GM19467 (cell line): ENCODE data around the gene ACKR3.

Experiments used
- ATAC-seq: cut with Tn5 transposase; IDR thresholded peaks from one replicate; pipeline ENCODE4 v1.9.1; 2021; ENCODE audit warnings: mild to moderate bottlenecking, moderate library complexity; ENCODE audit not compliant: unreplicated experiment

The ACKR3 gene

DNA sequence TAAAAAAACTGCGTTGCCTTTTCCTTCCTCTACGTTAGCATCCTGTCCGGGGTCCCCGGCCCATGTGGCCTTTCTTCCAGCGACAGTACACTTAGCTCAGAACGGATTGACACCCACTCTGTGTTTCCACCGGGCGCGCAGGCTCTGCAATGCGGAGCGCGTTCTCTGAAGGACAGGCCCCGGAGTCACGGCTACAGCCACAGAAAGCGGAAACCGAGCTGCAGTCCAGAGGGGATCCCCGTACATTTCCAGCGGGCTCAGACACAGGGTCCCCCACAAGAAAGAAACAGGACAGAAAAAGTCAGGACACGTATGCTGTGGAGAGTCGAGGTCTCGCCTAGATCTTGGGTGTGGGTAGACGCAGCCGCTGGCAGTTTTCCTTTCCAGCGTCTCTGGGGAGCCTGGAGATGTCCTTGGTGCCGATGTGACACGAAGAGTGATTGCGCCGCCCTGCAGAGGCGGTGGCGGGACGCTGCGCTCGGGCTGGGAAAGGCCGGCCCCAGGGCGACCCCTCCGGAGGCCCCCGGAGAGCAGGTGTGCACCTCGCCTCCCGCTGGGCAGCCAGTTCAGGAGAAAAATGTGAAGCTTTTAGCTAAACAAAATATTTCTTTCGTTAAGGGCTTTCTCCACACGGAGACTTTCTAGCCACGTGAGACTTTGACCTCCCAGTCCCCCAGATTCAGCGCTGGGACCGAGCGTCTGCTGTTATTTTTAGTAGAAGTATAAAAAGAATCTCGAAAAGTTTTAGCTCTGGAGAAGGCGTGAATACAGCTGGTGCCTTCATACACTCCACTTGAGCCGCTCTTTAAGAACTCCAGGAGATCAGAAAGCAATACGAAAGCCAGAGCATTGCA lies 1.3 kb upstream of the ACKR3 start:
- no peak for ATAC-seq

- no peak for ATAC-seq
Measured at GRCh38 chr2:236568922-236569572, 578 bp upstream of the ACKR3 start.

- ATAC-seq = no peak
Measured at GRCh38 chr2:236570081-236570868, 650 bp downstream of the ACKR3 start.

GRCh38 chr2:236571145-236571544 lies 1.5 kb downstream of the ACKR3 start:
- ATAC-seq = no peak

DNA sequence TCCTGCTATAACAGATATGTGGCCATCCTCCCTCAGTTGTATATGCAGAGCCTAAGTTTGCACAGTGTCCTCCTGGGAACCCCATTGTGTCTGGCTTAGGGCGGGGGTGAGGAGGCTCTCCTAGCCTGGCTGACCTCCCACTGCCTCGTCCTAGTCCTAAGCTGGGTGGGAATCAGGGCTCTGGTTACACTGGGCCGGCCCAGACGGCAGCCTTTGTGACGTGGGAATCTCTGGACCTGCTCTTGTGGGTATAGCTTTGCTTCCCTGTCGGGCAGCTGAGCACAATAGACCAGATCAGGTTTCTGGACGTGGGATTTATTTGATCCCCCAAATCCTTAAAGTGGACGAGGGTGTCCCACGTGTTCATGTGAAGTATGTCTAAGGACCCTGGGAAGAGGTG lies 2.9 kb downstream of the ACKR3 start:
- ATAC-seq = no peak

DNA sequence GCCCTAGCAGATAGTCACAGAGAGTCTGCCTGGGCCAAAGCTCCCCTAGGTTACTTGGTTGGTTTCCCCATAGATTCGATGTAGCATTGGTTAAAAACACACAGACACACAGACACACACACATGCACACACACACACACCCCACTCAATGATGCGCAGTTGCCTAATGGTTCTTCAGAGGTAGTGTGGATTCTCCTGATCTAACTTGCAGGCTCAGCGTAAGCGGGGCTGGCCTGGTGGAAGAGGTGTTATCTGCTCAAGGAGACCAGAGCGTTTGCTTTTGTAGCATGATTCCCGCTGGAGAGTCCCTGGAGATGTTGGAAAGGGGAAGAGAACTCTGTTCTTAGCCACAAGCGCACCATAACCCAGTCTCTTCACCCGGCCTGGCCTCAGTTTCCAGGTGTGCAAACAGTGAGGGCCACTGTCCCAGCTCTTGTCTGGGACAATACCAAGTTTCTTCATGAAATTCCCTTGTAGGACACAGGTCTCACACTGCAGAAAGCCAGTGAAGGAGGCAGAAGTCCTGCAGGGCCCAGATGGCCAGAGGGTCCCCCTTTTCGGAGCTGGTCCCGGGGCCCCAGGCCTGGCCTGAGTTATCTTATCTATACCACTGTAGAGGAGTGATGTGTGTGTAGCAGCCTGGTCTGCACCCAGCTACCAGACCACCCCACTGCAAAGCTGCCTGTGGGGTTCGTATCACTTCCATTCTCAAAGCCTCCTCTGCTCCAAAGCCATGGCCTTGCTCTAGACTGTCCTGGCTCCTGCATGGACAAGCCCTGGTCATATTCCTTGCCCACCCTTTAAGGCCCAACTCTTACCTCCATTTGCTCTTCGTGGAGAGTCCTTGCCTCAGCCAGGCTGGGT lies 3.7 kb downstream of the ACKR3 start:
- no peak for ATAC-seq

DNA sequence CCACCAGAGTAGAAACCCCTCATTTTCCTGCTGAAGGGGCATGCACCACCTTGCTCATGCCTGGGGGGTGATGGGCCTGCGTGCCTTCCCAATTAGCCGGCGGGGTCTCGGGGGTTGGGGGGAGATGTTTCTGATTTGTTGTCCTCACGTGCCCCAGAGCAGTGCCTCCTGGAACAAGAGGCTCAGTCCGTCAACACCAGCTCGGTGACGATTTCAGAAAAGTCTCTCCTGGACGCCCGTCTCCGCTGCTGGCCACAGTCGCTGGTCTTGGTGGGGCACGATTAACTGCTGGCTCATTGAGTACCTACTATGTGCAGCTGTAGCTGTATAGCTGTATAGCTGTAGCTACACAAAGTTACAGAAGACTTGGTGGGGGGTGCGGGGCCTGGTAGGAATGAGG lies 4.4 kb downstream of the ACKR3 start:
- ATAC-seq = no peak

DNA sequence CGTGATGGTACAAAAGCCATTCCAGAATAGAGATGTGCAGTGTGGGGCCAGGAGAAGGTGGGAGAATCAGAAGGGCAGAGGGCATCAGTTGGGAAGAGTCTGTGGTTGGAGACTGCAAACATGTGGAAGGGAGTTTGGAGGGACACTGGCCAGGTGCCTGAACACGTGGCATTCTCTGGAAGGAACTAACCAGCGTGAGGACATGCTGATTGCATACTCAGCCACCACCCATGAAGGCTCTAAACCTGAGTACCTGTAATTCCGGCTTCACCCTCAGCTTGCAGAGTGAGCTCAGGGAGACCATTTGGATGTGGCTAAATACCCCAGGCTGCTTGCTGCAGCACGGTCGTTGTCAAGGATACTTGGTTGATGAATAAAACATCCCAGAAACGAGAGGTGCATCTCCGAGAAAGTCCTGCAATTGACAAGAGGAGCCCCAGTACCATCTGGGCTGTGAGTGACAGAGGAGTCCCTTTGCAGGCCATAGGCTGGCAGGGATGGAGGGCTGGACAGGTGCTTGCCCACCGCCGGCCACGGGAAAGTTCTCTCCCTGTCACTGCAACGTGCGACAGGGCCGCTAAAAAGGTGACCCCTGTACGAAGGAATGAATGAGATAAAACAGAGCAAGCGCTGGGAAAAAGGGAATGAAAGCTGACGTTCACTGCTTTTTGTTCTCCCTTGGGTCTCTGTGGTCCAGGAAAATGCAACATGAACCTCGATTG lies 5.0 kb downstream of the ACKR3 start:
- no peak for ATAC-seq

GRCh38 chr2:236575510-236575909 lies 5.9 kb downstream of the ACKR3 start:
- ATAC-seq = no peak

DNA sequence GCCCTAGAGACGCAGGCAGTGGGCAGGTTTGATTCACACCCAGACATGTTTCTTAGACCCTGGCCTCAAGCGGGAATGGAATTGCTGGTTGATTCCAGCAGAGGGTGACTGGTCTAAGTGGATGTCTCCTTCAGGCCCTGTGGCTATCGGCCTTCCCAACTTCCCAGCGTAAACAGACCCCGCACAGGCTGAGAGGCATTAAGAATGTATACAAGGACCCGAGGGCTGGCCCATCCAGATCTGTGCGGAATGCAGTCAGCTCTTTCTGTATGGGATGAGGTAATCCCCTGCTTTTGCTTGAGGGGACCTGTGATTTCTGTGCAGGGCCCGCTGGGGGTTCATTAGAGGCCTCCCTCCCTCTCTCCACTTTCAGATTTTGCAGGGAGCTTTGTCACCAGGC lies 6.5 kb downstream of the ACKR3 start:
- no peak for ATAC-seq

DNA sequence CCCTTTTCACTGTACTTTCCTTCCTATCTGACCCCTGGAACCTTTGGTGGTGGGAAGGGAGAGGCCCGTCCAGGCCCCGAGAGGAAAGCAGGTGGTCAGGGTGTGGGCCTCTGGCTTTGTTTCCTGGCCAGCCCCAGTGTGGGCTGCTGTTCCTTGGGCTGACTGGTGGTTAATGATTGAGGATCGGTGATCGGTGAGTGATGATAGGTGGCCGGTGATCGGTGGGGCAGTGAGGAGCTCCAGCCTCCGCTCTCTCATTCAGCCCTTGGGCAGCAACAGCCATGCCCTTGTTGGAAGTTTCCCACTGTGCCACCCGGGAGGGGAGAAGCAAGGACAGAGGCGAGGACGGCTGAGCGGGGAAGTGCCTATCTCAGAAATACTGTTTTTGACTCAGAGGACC lies 7.3 kb downstream of the ACKR3 start:
- no peak for ATAC-seq

- no peak for ATAC-seq
Measured at GRCh38 chr2:236577481-236578410, 8.1 kb downstream of the ACKR3 start.

DNA sequence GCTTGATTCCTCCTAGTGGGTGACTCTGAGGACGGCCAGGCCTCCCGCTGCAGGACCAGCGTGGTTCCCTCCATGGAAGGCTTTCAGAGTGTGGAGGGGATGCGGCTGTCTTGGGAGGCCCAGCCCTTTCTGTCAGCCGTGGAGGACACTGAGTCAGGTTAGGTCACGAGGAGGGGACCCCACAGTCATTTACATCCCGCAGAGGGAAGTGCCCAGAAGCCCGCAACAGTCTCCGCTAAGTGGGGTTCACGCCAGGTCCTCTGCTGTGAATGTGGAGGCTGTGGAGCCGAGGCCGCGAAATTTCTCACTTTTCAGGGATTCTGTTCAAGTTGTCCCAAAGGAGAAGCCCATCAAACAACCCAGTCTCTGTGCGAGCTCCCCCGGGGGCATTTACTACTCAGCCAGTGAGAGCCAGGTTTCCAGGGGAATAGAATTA lies 8.8 kb downstream of the ACKR3 start:
- no peak for ATAC-seq

- ATAC-seq = no peak
Measured at GRCh38 chr2:236579048-236579745, 9.6 kb downstream of the ACKR3 start.

GRCh38 chr2:236579746-236580315 lies 10.2 kb downstream of the ACKR3 start:
- no peak for ATAC-seq

DNA sequence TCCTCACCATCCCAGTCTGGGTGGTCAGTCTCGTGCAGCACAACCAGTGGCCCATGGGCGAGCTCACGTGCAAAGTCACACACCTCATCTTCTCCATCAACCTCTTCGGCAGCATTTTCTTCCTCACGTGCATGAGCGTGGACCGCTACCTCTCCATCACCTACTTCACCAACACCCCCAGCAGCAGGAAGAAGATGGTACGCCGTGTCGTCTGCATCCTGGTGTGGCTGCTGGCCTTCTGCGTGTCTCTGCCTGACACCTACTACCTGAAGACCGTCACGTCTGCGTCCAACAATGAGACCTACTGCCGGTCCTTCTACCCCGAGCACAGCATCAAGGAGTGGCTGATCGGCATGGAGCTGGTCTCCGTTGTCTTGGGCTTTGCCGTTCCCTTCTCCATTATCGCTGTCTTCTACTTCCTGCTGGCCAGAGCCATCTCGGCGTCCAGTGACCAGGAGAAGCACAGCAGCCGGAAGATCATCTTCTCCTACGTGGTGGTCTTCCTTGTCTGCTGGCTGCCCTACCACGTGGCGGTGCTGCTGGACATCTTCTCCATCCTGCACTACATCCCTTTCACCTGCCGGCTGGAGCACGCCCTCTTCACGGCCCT lies 11.2 kb downstream of the ACKR3 start:
- ATAC-seq = no peak

GRCh38 chr2:236581546-236581945 lies 11.9 kb downstream of the ACKR3 start:
- ATAC-seq = no peak

- ATAC-seq = no peak
Measured at GRCh38 chr2:236582968-236583367, 13.3 kb downstream of the ACKR3 start.
